Fibroblast of gingiva (primary cell): ENCODE data around the gene CHRNA5.
"Not testable (repeated sequence)": the region's sequence is repeated elsewhere in the genome, so short reads cannot be mapped to it uniquely, and the experiment has no call there.

Experiments
- DNase-seq: peaks from one replicate; pipeline ENCODE4 v3.0.0-alpha.2; 2011; ENCODE audit warnings: low read depth

CHRNA5 gene

DNA sequence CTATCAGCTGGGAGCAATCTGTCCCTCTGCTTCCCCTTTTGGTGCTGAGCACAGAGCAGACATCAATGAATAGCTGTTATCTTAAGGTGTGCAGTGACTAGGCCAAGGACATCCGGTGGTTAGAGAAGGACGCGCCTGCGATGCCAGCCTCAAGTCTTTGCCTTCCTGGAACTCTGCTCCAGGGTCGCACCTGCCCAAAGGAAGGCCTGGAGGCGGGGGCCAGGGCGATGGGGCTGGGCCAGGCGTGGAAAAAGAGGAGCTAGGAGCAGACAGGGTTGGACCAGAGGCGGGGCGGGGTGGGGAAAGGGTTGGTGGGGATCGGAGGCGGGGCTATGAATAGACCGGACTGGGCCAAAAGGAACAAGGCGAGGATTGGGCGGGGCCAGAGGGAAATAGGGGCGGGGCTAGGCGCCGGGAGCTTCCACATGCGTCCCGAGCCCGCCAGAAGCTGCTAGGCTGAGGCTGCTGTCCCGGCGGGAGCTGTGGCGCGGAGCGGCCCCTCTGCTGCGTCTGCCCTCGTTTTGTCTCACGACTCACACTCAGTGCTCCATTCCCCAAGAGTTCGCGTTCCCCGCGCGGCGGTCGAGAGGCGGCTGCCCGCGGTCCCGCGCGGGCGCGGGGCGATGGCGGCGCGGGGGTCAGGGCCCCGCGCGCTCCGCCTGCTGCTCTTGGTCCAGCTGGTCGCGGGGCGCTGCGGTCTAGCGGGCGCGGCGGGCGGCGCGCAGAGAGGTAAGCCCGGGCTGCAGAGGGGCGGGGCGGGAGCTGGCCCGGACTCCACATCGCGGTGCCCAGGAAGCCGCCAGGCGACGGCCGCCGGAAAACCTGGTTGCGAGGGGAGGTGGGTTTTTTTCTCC is at the start of gene CHRNA5:
CHRNA5 (plus strand) TSS at position 424 of the 854 bp plus-strand sequence; CDS start at position 624, 200 bp downstream.
- peak; percentile 75 for DNase-seq

GRCh38 chr15:78520035-78520434 is 45.3 kb upstream of the CHRNA5 start:
- not testable (repeated sequence) for DNase-seq

DNA sequence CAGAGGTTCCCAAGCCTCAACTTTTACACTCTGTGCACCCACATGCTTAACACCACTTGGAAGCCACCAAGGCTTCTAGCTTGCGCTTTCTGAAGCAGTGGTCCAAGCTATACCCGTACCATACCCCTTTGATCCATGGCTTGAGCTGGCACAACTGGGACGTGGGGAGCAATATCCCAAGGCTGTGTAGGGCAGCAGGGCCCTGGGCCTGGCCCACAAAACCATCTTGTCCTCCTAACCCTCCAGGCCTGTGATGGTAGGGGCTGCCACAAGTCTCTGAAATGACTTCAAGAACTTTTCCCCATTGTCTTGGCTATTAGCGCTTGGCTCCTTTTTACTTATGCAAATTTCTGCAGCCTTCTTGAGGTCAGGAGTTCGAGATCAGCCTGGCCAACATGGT is 41.1 kb upstream of the CHRNA5 start:
- no peak for DNase-seq

DNA sequence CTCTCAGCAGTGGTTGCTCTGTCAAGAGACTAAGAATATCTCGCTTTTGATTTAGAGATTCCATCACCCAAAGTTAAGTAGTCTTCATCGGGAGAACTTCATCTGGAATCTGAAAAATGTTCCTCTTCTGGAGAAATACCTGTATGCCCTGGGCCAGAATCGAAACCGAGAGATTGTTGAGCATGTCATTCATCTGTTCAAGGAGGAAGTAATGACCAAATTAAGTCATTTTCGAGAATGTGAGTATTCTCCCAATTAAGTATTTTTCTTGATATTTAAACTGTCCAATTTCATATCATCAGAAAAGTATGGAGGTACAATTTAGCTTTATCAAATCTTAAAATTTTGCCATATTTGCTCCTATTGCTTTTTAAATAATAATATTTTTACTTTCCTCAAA is 38.0 kb upstream of the CHRNA5 start:
- no peak for DNase-seq

GRCh38 chr15:78533331-78533730 is 32.0 kb upstream of the CHRNA5 start:
- no peak for DNase-seq

DNA sequence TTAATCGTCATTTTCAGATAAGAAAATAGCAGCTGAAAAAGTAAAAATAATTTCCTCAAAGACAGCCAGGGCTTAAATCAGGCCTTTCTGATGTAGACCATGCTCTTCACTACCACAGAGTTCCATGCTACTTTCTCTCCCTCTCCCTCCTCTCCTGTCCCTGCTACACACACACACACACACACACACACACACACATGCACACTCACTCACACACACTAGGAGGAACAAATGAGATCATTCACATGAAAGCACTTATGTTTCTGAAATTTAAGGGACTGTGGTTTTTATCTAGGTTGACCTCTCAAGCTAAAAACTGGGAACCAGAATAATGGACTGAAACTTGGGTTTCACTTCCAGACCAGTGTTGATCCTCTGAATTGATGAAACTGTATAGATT is 29.2 kb upstream of the CHRNA5 start:
- no peak for DNase-seq

GRCh38 chr15:78537266-78537905 is 27.9 kb upstream of the CHRNA5 start:
- peak; percentile 56 for DNase-seq

GRCh38 chr15:78538358-78538757 is 27.0 kb upstream of the CHRNA5 start:
- no peak for DNase-seq

- DNase-seq: not testable (repeated sequence)
Measured at GRCh38 chr15:78539464-78540140, 25.7 kb upstream of the CHRNA5 start.

DNA sequence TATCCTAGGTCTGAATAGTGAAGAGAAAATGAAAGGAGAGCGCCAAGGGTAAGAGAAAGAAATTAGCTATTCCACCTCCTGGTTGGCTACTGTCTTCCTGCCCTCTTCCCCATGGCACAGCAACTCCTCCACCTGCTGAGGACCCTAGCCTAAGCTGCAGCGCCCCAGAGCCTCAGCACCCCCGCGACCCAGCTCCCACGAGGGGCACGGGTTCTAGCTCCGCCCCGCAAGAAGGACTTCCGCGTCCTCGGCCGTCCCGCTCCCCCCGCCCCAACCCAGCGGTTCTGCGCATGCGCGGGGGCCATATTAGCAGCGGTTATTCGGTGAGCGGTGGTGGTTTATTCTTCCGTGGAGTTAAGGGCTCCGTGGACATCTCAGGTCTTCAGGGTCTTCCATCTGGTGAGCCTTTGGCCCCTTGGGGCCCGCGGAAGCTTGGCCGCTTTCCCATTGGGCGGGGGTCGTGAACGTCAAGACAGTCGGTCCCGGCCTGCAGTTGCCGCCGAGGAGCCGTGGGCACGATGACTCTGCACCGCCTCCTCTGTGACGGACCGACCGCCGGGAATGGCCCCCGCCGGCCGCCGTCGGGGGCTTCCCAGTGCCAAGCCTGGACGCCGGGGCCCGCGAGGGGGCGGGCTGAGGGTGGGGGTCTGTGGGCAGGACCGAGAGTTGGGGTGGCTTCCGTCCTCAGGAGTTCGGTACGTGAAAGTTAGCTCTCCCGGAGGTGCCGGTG is 25.0 kb upstream of the CHRNA5 start, which contains the start of gene PSMA4:
PSMA4 (plus strand) TSS at position 304 of the 730 bp plus-strand sequence. CDS start 1,484 bp downstream, outside the sequence.
- DNase-seq: peak; percentile 80

DNA sequence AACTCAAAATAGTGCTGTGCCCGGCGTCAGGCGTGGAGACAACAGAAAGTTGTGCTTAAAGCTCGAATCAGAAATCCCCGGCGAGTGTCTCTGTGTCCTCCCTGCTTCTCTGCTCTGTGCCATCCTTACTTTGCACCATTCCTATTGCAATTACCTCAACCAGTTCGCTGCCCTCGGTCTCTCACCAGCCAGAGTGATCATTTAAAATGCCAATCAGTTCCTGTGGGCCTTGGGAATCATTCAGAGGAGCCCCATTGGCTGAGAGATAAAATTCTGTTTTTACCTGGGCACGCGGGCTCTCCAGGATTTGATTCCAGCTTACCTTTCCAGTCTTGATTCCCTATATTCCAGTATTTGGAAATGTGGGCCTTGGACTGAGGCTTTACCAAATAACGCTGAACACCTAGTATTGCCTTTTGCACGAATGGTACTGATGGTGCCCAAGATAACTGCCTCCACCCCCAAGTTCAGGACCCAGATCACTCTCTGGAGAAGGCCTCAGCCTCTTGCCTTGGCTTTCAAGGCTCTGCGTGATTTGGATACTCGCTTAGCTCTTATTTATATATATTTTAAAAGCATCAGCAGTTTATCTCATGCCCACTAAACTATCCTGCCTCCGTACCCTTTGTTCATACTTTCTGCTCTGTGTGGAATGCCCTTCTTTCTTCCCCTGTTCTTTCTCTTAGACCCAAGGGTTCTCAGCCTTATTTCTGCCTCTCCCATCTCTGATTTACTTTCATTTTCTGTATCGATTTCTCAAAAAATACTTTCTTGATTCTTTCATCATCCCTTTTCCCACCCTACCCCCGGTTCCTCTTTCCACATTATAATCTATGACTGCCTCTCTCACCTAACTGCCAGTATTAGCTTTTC is 24.2 kb upstream of the CHRNA5 start:
- no peak for DNase-seq

- DNase-seq: no peak
Measured at GRCh38 chr15:78541744-78542034, 23.6 kb upstream of the CHRNA5 start.

DNA sequence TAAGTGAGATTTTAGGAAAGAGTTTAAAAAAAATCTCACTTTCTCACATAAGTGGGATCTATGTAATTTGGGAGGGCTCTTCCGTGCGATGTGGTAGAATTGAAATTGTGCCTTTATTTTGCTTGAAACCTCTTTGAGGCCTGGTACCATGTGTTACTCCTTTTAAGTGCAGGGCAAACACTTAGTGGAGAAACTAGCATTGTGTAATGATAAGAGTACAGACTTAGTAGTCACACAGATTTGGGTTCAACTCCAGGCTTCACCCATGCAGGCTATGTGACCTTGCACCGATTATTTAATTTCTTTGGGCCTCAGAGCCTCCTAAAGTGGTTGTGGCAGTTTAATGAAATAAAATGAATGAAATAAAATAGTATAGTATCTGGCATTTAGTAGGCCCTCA is 22.7 kb upstream of the CHRNA5 start:
- DNase-seq: no peak

GRCh38 chr15:78550194-78550593 is 15.1 kb upstream of the CHRNA5 start:
- DNase-seq: no peak

DNA sequence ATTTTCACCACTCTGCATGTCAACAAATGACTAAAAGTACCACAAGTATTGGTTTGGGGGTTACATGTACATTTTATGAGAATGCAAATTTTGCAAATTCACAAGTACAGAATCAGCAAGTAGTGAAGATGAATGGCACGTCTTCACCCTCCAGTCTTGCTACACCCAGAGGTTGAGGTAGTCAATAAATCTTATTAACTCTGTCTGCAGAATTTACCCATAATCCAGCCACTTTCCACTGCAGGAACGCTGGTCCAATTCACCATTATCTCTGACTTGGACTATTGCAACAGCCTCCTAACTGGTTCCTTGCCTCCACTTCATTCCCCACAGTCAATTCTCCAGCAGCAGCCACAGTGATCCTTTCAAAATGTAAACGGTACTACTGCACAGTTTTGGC is 14.5 kb upstream of the CHRNA5 start:
- no peak for DNase-seq

GRCh38 chr15:78551902-78552301 is 13.4 kb upstream of the CHRNA5 start:
- DNase-seq: no peak

- no peak for DNase-seq
Measured at GRCh38 chr15:78552597-78552996, 12.7 kb upstream of the CHRNA5 start.

DNA sequence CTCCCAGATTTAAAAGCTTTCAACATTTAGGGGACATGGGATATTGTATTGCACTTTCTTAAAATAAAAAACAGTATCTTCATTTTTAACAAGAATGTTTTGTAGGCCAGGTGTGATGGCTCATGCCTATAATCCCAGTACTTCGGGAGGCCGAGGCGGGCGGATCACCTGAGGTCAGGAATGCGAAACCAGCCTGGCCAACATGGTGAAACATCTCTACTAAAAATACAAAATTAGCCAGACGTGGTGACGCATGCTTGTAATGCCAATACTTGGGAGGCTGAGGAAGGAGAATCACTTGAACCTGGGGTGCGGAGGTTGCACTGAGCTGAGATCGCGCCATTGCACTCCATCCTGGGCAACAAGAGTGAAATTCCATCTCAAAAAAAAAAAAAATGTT is 5.1 kb upstream of the CHRNA5 start:
- DNase-seq: not testable (repeated sequence)

GRCh38 chr15:78561490-78561889 is 3.8 kb upstream of the CHRNA5 start:
- DNase-seq: no peak

DNA sequence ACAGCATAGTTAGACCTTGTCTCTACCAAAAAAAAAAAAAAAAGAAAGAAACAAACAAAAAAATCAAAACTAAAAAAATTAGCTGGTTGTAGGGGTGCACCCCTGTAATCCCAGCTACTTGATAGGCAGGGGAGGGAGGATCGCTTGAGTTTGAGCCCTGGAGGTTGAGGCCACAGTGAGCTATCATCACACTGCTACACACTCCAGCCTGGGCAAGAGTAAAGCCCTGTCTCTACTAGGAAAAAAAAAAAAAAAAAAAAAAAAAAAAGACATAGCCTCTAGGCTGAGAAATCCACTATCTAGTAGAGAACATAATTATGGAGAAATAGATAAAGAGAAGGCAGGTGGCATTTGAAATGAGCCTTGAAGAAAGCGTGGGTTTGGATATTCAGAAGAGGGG is 2.2 kb upstream of the CHRNA5 start:
- no peak for DNase-seq

DNA sequence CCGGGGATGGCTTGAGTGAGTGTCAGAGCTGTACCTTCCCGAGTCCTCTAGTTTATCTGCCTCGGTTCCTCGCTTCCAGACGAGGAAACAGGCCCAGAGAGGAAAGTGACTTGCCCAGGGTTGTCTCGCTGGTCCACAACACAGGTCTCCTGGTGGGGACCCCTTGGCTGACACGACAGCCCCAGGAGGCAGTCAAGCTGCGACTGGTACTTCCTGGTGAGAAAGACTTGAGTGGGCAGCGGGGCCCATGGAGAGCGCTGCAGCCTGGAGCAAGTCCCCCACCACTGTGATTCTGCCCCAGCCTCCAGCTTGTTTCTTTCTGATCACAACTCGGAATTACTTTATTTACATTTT is 600 bp upstream of the CHRNA5 start:
- DNase-seq: no peak
